Mesothelial cell of epicardium (in vitro differentiated cells): ENCODE data around the gene AZI2. TPM values are rescaled to one million over a fixed set of nuclear protein-coding genes. Genes with fewer than 3 reads are reported as not detected.

Experiments
- DNase-seq, 2 experiments: peaks; one replicate each; pipeline ENCODE4 v3.0.0; 2021; ENCODE audit warnings: low spot score in 2 of 2; ENCODE audit not compliant: unreplicated experiment in 2 of 2
- H3K27ac Mint-ChIP-seq: 2 replicates; pipeline ENCODE4 v1.8.0; 2021; ENCODE audit warnings: mixed read lengths
- H3K27me3 Mint-ChIP-seq: 2 replicates; pipeline ENCODE4 v1.8.0; 2021; ENCODE audit warnings: low read depth, mixed read lengths
- H3K36me3 Mint-ChIP-seq: 2 replicates; pipeline ENCODE4 v1.8.0; 2021; ENCODE audit warnings: mixed read lengths
- H3K4me1 Mint-ChIP-seq: 2 replicates; pipeline ENCODE4 v1.8.0; 2021; ENCODE audit warnings: mixed read lengths
- H3K4me3 Mint-ChIP-seq: 2 replicates; pipeline ENCODE4 v1.8.0; 2021; ENCODE audit warnings: mild to moderate bottlenecking, moderate library complexity, mixed read lengths
- H3K9me3 Mint-ChIP-seq: 2 replicates; pipeline ENCODE4 v1.8.0; 2021; ENCODE audit warnings: mixed read lengths
- CTCF ChIP-seq: fragments of 200-600 bp; sonication (generic); IDR thresholded peaks from one replicate; pipeline ENCODE4 v1.5.0; 2021; ENCODE audit warnings: antibody characterized with exemption; ENCODE audit not compliant: unreplicated experiment
- total RNA-seq: library from RNA; stranded (reverse); gene quantifications from 3 replicates; pipeline ENCODE4 v1.2.1, GENCODE V29; 2021

The AZI2 gene
- total RNA-seq, 1 donor from 2014 or later = 63.8 TPM

DNA sequence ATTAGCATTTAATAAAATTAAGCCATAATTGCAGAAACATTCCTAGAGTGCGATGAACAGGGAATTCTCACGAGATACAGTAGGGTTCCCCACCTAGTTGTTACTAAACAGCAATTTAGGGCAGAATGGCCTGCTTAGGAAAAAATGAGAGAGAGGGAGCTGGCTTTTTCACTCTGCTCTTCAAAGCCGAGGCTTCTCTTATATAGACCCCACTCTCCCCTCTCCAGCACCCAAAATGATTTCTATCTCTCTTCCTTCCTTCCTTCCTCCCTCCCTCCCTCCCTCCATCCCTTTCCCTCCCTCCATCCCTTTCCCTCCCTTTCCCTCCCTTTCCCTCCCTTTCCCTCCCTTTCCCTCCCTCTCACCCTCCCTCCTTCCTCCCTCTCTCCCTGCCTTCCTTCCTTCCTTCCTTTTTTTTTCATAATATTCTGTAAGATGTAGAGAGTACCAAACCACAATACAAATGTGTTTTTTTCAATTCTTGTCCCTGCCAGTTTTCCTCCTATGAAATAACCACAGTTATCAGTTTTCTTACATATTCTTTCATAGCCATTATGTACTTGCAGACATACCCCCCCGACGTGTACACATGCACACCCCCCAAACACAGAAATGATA is 48.2 kb downstream of the AZI2 start:
- H3K9me3 Mint-ChIP-seq = peaks cover 6% of the 10 kb centered on the region
- H3K36me3 Mint-ChIP-seq = peaks cover 5% of the 10 kb centered on the region
- no peak overlapping the region for H3K4me3 Mint-ChIP-seq
- DNase-seq = no peak
- peaks cover 4% of the 10 kb centered on the region for H3K4me1 Mint-ChIP-seq
- H3K27me3 Mint-ChIP-seq = no peaks in the 10 kb centered on the region
- no peak for TF ChIP-seq CTCF
- no peak overlapping the region for H3K27ac Mint-ChIP-seq

- no peak for DNase-seq
- Mint-ChIP-seq H3K36me3 (no peaks in the 10 kb centered on the region), H3K9me3 (no peaks in the 10 kb centered on the region), H3K4me3 (no peak overlapping the region), H3K4me1 (peaks cover 4% of the 10 kb centered on the region), H3K27me3 (no peaks in the 10 kb centered on the region), H3K27ac (no peak overlapping the region)
- no peak for TF ChIP-seq CTCF
These were observed 48.9 kb downstream of the AZI2 start for GRCh38 chr3:28299705-28300104.

DNA sequence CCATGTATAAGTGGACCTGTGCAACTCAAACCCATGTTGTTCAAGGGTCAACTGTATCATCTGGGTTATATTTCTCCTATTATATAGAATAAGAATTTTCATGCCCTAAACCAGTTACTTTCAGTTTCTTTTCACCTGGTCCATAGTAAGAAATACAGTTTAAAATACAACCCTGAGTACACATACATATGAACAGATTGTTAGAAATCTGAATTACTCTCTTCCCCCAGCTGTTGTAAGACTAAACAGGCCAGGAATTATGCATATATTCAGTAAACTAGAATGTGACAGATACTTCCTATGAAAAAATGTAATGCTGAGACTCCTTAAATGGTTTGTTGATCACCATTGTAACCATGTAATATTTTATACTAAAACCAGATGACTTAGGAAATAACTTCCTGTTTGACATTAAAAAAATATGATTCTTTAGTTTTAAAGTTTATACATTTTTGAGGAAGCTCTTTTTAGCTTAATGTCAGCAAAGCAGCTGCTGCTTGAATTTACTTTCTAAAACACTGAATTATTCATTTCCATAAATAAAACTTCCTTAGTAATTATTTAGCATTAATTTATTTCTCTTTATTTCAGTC is 52.6 kb downstream of the AZI2 start:
- Mint-ChIP-seq H3K27ac (no peak overlapping the region), H3K4me1 (peaks cover 7% of the 10 kb centered on the region), H3K27me3 (no peaks in the 10 kb centered on the region), H3K9me3 (no peaks in the 10 kb centered on the region), H3K4me3 (no peak overlapping the region), H3K36me3 (peaks cover 3% of the 10 kb centered on the region)
- no peak for DNase-seq
- TF ChIP-seq CTCF = no peak

DNA sequence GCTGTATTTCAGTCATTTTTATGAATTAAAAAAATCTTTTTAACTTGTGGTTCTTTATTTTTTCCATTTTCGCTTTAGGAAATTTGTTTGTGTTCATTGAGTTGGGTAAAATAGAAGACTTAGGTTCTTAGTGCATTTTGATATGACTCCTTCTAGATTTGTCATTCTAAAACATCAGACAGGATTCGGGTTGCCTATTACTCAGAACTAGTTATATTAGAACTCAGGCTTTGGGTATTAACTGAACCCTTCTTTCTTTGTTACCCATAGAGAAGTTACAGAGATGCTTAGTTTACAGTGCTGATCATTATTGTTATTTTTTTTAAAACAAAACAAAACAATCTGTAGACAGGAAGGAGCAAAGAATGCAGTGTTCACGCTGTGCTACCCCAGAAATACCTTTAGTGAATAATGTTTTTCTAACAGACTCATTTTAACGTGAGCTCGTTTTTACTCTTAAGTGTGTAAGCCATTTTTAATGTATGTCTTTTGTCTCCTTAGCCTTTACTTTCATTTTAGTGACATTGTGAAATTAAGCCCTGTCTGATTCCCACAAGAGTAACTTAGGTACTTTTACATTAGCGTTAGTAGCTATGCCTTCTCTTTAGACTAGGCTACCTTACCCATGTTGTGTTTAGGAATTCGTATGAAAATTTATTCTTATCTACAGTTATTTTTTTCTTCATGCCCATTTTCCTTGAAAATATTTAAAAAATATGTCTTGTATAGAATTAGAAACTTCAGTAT is 53.8 kb downstream of the AZI2 start:
- Mint-ChIP-seq H3K27me3 (no peaks in the 10 kb centered on the region), H3K36me3 (peaks cover 6% of the 10 kb centered on the region), H3K4me1 (peaks cover 7% of the 10 kb centered on the region), H3K4me3 (no peak overlapping the region), H3K9me3 (peaks cover 3% of the 10 kb centered on the region), H3K27ac (no peak overlapping the region)
- no peak for TF ChIP-seq CTCF
- no peak for DNase-seq

- peaks cover 6% of the 10 kb centered on the region for H3K36me3 Mint-ChIP-seq
- no peak for TF ChIP-seq CTCF
- no peak for DNase-seq
- peaks cover 7% of the 10 kb centered on the region for H3K4me1 Mint-ChIP-seq
- no peak overlapping the region for H3K27ac Mint-ChIP-seq
- peaks cover 3% of the 10 kb centered on the region for H3K9me3 Mint-ChIP-seq
- H3K27me3 Mint-ChIP-seq = no peaks in the 10 kb centered on the region
- no peak overlapping the region for H3K4me3 Mint-ChIP-seq
These were observed 56.0 kb downstream of the AZI2 start for GRCh38 chr3:28292622-28293021.
